ENCODE results near the gene CUEDC1.

- TF ChIP-seq CTCF (IDR thresholded peaks at IDR 0.05) (no peak), POLR2AphosphoS5 (IDR thresholded peaks at IDR 0.05) (no peak)
Measured at GRCh38 chr17:57866723-57867122, 88.5 kb downstream of the CUEDC1 start.

All from transverse colon (tissue), 4 donors.